HCT116 (cell line): ENCODE results near the gene CRY2.

Source experiments
- ELF1 ChIP-seq: IDR thresholded peaks from 2 replicates; pipeline ENCODE4 v1.6.1; 2012; ENCODE audit warnings: low read depth, borderline replicate concordance
- EZH2 ChIP-seq: fragments of 200-600 bp; sonication (generic); IDR thresholded peaks from 2 replicates; pipeline ENCODE4 v1.6.1; 2017; ENCODE audit warnings: antibody characterized with exemption, mixed run types
- EZH2phosphoT487 ChIP-seq: fragments of 200-600 bp; IDR thresholded peaks from 2 replicates; pipeline ENCODE4 v1.6.1; 2018; ENCODE audit warnings: antibody characterized with exemption, borderline replicate concordance
- FOSL1 ChIP-seq: IDR thresholded peaks from 2 replicates; pipeline ENCODE4 v1.6.1; 2012; ENCODE audit warnings: low read depth
- JUND ChIP-seq: IDR thresholded peaks from 2 replicates; pipeline ENCODE4 v1.6.1; 2012
- RAD21 ChIP-seq: IDR thresholded peaks from 2 replicates; pipeline ENCODE4 v1.6.1; 2012; ENCODE audit warnings: low read depth, mild to moderate bottlenecking
- SP1 ChIP-seq: IDR thresholded peaks from 2 replicates; pipeline ENCODE4 v1.6.1; 2012; ENCODE audit warnings: low read depth
- TCF7L2 ChIP-seq: IDR thresholded peaks from 2 replicates; pipeline ENCODE4 v1.7.0; 2011; ENCODE audit warnings: borderline replicate concordance, inconsistent platforms; ENCODE audit not compliant: insufficient read depth, insufficient read length; ENCODE audit errors: extremely low read depth
- ZFX ChIP-seq: fragments of 450-650 bp; IDR thresholded peaks from 2 replicates; pipeline ENCODE4 v1.6.1; 2017
- TF ChIP-seq, protein P1 (sequence below), 3 experiments: fragments of 200-600 bp in 1 of 3; sonication (generic) in 1 of 3; IDR thresholded peaks in 2 of 3; conservative IDR thresholded peaks in 1 of 3; 2 replicates each; pipeline ENCODE4 v1.5.1; 2012 to 2017; ENCODE audit warnings: low read depth in 2 of 3, low read length in 2 of 3, antibody characterized with exemption in 1 of 3, borderline replicate concordance in 1 of 3, control low read depth in 1 of 3, mild to moderate bottlenecking in 1 of 3, mixed read lengths in 1 of 3, mixed run types in 1 of 3, moderate library complexity in 1 of 3; ENCODE audit not compliant: insufficient read depth in 1 of 3

GRCh38 chr11:45897556-45897955 is 50.3 kb downstream of the CRY2 start:
- TF ChIP-seq SP1: no peak
- TF ChIP-seq, protein P1, sequence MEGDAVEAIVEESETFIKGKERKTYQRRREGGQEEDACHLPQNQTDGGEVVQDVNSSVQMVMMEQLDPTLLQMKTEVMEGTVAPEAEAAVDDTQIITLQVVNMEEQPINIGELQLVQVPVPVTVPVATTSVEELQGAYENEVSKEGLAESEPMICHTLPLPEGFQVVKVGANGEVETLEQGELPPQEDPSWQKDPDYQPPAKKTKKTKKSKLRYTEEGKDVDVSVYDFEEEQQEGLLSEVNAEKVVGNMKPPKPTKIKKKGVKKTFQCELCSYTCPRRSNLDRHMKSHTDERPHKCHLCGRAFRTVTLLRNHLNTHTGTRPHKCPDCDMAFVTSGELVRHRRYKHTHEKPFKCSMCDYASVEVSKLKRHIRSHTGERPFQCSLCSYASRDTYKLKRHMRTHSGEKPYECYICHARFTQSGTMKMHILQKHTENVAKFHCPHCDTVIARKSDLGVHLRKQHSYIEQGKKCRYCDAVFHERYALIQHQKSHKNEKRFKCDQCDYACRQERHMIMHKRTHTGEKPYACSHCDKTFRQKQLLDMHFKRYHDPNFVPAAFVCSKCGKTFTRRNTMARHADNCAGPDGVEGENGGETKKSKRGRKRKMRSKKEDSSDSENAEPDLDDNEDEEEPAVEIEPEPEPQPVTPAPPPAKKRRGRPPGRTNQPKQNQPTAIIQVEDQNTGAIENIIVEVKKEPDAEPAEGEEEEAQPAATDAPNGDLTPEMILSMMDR (IDR thresholded peaks at IDR 0.05 in 2 of 3, conservative IDR thresholded peaks at IDR 0.05 in 1 of 3; ENCODE audit: borderline replicate concordance in 1 of 3, insufficient read depth in 1 of 3, low read depth in 2 of 3, low read length in 2 of 3): 0 out of 6 replicates have a peak, but pooled peaks of 1 of the 3 experiments have one; percentile 12
- TF ChIP-seq ZFX: no peak
- no peak for TF ChIP-seq EZH2
- TF ChIP-seq JUND: no peak
- TF ChIP-seq FOSL1: no peak
- TF ChIP-seq RAD21: no peak
- TF ChIP-seq ELF1: no peak
- TF ChIP-seq TCF7L2: no peak
- TF ChIP-seq EZH2phosphoT487: no peak
